Left lung (tissue), 10 donors: ENCODE data around the gene ATP6V1F. TPM values are rescaled to one million over a fixed set of nuclear protein-coding genes. Genes with fewer than 3 reads are reported as not detected.

ENCODE experiments used
- ATAC-seq: fragments of 200-7000 bp; cut with Tn5 transposase; one replicate; pipeline ENCODE4 v1.9.1; 2020; ENCODE audit warnings: moderate library complexity
- DNase-seq, 4 donors: peaks; one replicate each; pipeline ENCODE4 v3.0.0-alpha.2; 2013 to 2020
- H3K27ac ChIP-seq, 2 donors: fragments of 200-600 bp; sonication (generic) in 1 of 2; one replicate each; pipeline versions ENCODE4 v1.5.0 to v1.8.0; 2020 to 2021
- H3K27me3 ChIP-seq, 2 donors: fragments of 200-600 bp; sonication (generic) in 1 of 2; one replicate each; pipeline versions ENCODE4 v1.5.0 to v1.8.0; 2020 to 2021
- H3K36me3 ChIP-seq, 2 donors: fragments of 200-600 bp; sonication (generic) in 1 of 2; one replicate each; pipeline versions ENCODE4 v1.5.0 to v1.8.0; 2020 to 2021
- H3K4me1 ChIP-seq, 2 donors: fragments of 200-600 bp; one replicate each; pipeline ENCODE4 v1.8.0; 2021
- H3K4me3 ChIP-seq, 2 donors: fragments of 200-600 bp; sonication (generic) in 1 of 2; one replicate each; pipeline versions ENCODE4 v1.5.0 to v1.8.0; 2020 to 2021; ENCODE audit warnings: mild to moderate bottlenecking in 1 of 2
- H3K9me3 ChIP-seq, 2 donors: fragments of 200-600 bp; sonication (generic) in 1 of 2; one replicate each; pipeline versions ENCODE4 v1.5.0 to v1.8.0; 2020 to 2021
- intact Hi-C, 2 donors: fragments of 100-400 bp; cut with DNase I; formaldehyde crosslinking; loops; one replicate each; pipeline versions ENCODE4 v1.11.2 to v1.14.2; 2022
- polyA plus RNA-seq, 6 donors: library from polyadenylated mRNA; unstranded; fragments of 120-200 nt; gene quantifications; one replicate each; pipeline ENCODE4 v1.2.1, GENCODE V29; 2013; ENCODE audit not compliant: insufficient read length in 6 of 6
- total RNA-seq, 2 donors: library from RNA; stranded (reverse); fragmentation: NEBNext Ultra II Directional; extraction: Animal tissue kit (Norgen Biotek cat#: 25700); gene quantifications; one replicate each; pipeline ENCODE4 v1.2.1, GENCODE V29; 2021
- TF ChIP-seq, protein P1 (sequence below), 2 donors: fragments of 200-600 bp; sonication (generic) in 1 of 2; IDR thresholded peaks; one replicate each; pipeline versions ENCODE4 v1.5.0 to v1.8.0; 2021; ENCODE audit warnings: antibody characterized with exemption in 2 of 2
- donor health status: DM: no; HTN: yes; CAD: no.
- donor health status: DM: no; HTN: no; CAD: no.

The ATP6V1F gene
- total and polyA plus RNA-seq, 8 donors: 106 to 200 (median 111) TPM

GRCh38 chr7:128891110-128891941 is 28.7 kb downstream of the ATP6V1F start:
- no peaks in the 10 kb centered on the region for H3K9me3 ChIP-seq
- H3K27ac ChIP-seq: no peak overlapping the region
- H3K4me1 ChIP-seq: peaks cover 0 to 8% of the 10 kb centered on the region in 2 donors
- peak; percentile 24 for ATAC-seq
- peak overlapping the region in 1 of 2 donors; percentile 25 for H3K4me3 ChIP-seq
- intact Hi-C loops: no loop called here
- TF ChIP-seq, protein P1, sequence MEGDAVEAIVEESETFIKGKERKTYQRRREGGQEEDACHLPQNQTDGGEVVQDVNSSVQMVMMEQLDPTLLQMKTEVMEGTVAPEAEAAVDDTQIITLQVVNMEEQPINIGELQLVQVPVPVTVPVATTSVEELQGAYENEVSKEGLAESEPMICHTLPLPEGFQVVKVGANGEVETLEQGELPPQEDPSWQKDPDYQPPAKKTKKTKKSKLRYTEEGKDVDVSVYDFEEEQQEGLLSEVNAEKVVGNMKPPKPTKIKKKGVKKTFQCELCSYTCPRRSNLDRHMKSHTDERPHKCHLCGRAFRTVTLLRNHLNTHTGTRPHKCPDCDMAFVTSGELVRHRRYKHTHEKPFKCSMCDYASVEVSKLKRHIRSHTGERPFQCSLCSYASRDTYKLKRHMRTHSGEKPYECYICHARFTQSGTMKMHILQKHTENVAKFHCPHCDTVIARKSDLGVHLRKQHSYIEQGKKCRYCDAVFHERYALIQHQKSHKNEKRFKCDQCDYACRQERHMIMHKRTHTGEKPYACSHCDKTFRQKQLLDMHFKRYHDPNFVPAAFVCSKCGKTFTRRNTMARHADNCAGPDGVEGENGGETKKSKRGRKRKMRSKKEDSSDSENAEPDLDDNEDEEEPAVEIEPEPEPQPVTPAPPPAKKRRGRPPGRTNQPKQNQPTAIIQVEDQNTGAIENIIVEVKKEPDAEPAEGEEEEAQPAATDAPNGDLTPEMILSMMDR (IDR thresholded peaks at IDR 0.05): no peak
- DNase-seq: no peak
- peaks cover 0 to 57% of the 10 kb centered on the region in 2 donors for H3K27me3 ChIP-seq
- H3K36me3 ChIP-seq: no peaks in the 10 kb centered on the region

GRCh38 chr7:128891942-128892269 is 29.2 kb downstream of the ATP6V1F start:
- H3K9me3 ChIP-seq: no peaks in the 10 kb centered on the region
- DNase-seq (no peak), ATAC-seq (no peak)
- no peaks in the 10 kb centered on the region for H3K36me3 ChIP-seq
- no peak overlapping the region for H3K27ac ChIP-seq
- intact Hi-C loops: no loop called here
- TF ChIP-seq, protein P1 (IDR thresholded peaks at IDR 0.05): no peak
- H3K27me3 ChIP-seq: peaks cover 0 to 51% of the 10 kb centered on the region in 2 donors
- H3K4me1 ChIP-seq: peaks cover 0 to 8% of the 10 kb centered on the region in 2 donors
- no peak overlapping the region for H3K4me3 ChIP-seq

GRCh38 chr7:128892521-128893250 is 30.0 kb downstream of the ATP6V1F start:
- intact Hi-C loops: no loop called here
- peaks cover 0 to 49% of the 10 kb centered on the region in 2 donors for H3K27me3 ChIP-seq
- H3K36me3 ChIP-seq: no peaks in the 10 kb centered on the region
- TF ChIP-seq, protein P1 (IDR thresholded peaks at IDR 0.05): no peak
- H3K4me3 ChIP-seq: no peak overlapping the region
- peaks cover 0 to 8% of the 10 kb centered on the region in 2 donors for H3K4me1 ChIP-seq
- no peak overlapping the region for H3K27ac ChIP-seq
- no peak for DNase-seq
- H3K9me3 ChIP-seq: no peaks in the 10 kb centered on the region
- no peak for ATAC-seq

DNA sequence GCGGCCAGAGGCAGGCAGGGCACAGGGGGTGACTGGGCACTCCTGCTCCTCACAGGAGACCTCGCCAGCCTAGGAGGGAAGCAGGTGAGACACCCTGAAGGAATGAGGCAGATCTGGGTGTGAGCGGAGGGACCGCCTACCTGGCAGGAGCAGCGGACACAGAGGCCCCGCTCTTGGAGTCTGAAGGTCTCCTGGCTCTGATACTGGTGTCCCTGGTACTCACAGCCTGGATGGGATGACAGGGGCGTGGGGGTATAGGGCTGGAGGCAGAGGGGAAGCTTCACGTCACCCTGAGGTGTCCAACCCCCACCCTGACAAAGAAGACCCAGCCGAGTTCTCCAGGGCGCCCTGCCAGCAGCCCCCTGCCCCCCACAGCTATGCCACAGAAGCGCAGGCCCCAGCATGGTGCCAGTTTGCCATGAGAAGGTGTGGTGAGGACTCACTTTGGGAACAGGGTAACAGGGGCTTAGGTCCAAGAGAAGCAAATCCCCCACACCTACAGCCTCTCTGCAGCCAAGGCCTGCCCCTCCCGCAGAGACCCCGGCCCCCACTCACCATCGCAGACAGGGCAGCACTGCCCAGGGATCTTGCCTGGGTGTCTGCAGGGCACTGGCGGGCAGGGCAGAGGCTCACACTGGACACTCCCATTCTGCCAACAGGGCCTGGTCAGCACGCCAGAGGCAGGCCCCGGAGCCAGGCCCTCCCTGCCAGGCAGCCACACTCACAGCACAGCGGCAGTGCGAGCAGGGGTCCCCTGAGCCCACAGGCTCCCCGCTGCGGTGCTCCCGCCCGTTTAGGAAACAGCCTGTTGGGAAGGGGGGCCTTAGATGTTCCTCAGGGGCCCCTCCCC is 30.8 kb downstream of the ATP6V1F start:
- Histone ChIP-seq H3K27ac (no peak overlapping the region), H3K4me1 (peaks cover 0 to 8% of the 10 kb centered on the region in 2 donors), H3K36me3 (no peaks in the 10 kb centered on the region), H3K27me3 (peaks cover 0 to 49% of the 10 kb centered on the region in 2 donors), H3K9me3 (no peaks in the 10 kb centered on the region), H3K4me3 (no peak overlapping the region)
- TF ChIP-seq, protein P1 (IDR thresholded peaks at IDR 0.05): no peak
- peak in 1 of 4 donors; percentile 72 for DNase-seq
- intact Hi-C loops: no loop called here
- peak; percentile 53 for ATAC-seq
